RWPE1 (cell line): Measurements from ENCODE around the gene TANGO2.

Source experiments
- CTCF ChIA-PET: fragments of 350-600 bp; sonication (Branson Sonifier 250); formaldehyde crosslinking; extraction: SDS; loops from one replicate; lab custom pipeline; 2021; lab: Yijun Ruan, JAX
- POLR2A ChIA-PET: fragments of 400-600 bp; formaldehyde crosslinking; extraction: SDS; loops from one replicate; lab custom pipeline; 2020; ENCODE audit warnings: antibody characterized with exemption; ENCODE audit not compliant: low non-redundant PET; lab: Yijun Ruan, JAX
- DNase-seq: peaks from one replicate; pipeline ENCODE4 v3.0.0; 2012; ENCODE audit warnings: low spot score
- H3K27ac ChIP-seq: fragments of 450-650 bp; 2 replicates; pipeline ENCODE4 v1.5.1; 2017
- CTCF ChIP-seq: fragments of 450-650 bp; conservative IDR thresholded peaks from 2 replicates; pipeline ENCODE4 v1.5.1; 2017; ENCODE audit warnings: low read depth, mild to moderate bottlenecking

The TANGO2 gene

GRCh38 chr22:19995611-19996339 lies 25.1 kb upstream of the TANGO2 start:
- no peak for TF ChIP-seq CTCF
- no peak overlapping the region for H3K27ac ChIP-seq
- no peak for DNase-seq
- ChIA-PET CTCF (interaction anchor here (0.6 kb wide), 1 partner anchor 610 kb away, joined by 3 read pairs; no protein-coding TSS in a partner anchor), POLR2A (no interaction called here)

GRCh38 chr22:19996694-19997384 lies 24.1 kb upstream of the TANGO2 start:
- no peak for TF ChIP-seq CTCF
- no peak for DNase-seq
- no peak overlapping the region for H3K27ac ChIP-seq
- POLR2A ChIA-PET = no interaction called here
- CTCF ChIA-PET = interaction anchor here (0.5 kb wide), 1 partner anchor 882 kb away, joined by 3 read pairs; no protein-coding TSS in a partner anchor

GRCh38 chr22:19997561-19998231 lies 23.2 kb upstream of the TANGO2 start:
- H3K27ac ChIP-seq = no peak overlapping the region
- POLR2A ChIA-PET = interaction anchor here (0.6 kb wide), 1 partner anchor 1851 kb away, joined by 3 read pairs; no protein-coding TSS in a partner anchor
- CTCF ChIA-PET = interaction anchor here (0.5 kb wide), 1 partner anchor 881 kb away, joined by 3 read pairs; no protein-coding TSS in a partner anchor
- no peak for DNase-seq
- no peak for TF ChIP-seq CTCF

GRCh38 chr22:19998232-19998951 lies 22.5 kb upstream of the TANGO2 start:
- CTCF ChIA-PET = no interaction called here
- TF ChIP-seq CTCF = no peak
- no peak overlapping the region for H3K27ac ChIP-seq
- no peak for DNase-seq
- POLR2A ChIA-PET = interaction anchor here (0.6 kb wide), 1 partner anchor 1850 kb away, joined by 3 read pairs; no protein-coding TSS in a partner anchor

- TF ChIP-seq CTCF = no peak
- ChIA-PET POLR2A (no interaction called here), CTCF (no interaction called here)
- no peak overlapping the region for H3K27ac ChIP-seq
- DNase-seq = no peak
These were observed 21.7 kb upstream of the TANGO2 start for GRCh38 chr22:19998991-19999820.
